ENCODE data around the gene PRC1.
A peak's percentile ranks its signal among the peaks of the same experiment; 100 is the strongest.

Gene PRC1

DNA sequence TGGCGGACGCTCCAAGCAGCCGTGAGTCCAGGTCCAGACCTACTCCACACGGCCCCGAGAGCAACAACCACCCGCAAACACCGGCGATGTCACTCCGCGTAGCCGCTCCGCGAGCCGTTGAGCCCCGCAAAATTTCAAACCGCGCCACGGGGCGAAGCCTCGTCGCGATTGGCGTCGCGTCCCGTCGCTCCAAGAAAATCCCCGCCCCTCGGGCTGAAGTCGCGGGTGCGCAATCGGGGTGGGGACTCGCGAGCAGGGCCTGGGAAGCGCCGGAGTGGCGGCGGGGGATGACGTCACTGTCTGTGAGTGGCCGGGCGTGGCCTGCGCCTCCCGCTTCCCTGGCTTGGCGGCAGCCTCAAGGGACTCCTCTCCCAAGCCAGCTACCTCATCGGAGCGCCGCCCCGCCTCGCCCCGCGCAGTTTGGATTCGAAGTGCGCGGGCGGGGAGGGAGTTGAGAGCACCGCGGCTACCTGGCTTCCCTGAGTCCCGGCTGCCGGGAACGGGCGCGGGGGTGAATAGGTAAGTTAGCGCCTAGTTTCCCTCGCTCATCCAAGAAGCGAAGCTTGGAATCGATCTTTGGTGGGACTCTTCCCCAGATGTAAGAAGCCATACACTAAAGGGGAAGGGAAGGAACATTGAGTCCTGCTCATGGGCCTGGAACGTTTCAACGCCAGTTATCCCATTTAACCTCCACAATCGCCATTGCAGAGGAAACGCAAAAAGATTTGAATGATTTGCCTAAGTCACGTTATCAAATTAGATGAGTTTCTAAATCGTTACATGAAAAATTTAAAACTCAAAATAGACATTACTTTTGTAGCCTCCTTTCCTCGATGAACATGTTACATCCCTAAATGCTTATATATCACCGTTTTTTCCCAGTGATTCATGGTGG, at the start of gene PRC1:
Gene PRC1, minus strand, starts transcription at position 119 of the 895 bp plus-strand sequence. Its CDS starts 118 bp downstream, at position 1.
- peaks cover 2% of the 10 kb centered on the region; the same call in 1 of the 2 replicates for H3F3A ChIP-seq (ENCODE audit: insufficient read depth, low read length)
- no peaks in the 10 kb centered on the region for H3K9me2 ChIP-seq (replicated peaks; ENCODE audit: insufficient read depth, low read length)
- no peaks in the 10 kb centered on the region for H4K20me1 ChIP-seq (ENCODE audit: insufficient read depth, low read length)
- H3K4me3 ChIP-seq (ENCODE audit: low read length) = peak within 1 kb of the TSS; percentile 92
- peak within 1 kb of the TSS; percentile 98 for H3K9ac ChIP-seq (ENCODE audit: low read length)
- peaks cover 15% of the 10 kb centered on the region for H3K4me1 ChIP-seq (ENCODE audit: low read length)
- peaks cover 45% of the 10 kb centered on the region for H3K79me2 ChIP-seq (ENCODE audit: low read length)
- TF ChIP-seq EZH2 (optimal IDR thresholded peaks at IDR 0.05; ENCODE audit: low read depth, low read length) (no peak), EZH2phosphoT487 (IDR thresholded peaks at IDR 0.05; ENCODE audit: low read length) (no peak)
- TF ChIP-seq, protein P1, sequence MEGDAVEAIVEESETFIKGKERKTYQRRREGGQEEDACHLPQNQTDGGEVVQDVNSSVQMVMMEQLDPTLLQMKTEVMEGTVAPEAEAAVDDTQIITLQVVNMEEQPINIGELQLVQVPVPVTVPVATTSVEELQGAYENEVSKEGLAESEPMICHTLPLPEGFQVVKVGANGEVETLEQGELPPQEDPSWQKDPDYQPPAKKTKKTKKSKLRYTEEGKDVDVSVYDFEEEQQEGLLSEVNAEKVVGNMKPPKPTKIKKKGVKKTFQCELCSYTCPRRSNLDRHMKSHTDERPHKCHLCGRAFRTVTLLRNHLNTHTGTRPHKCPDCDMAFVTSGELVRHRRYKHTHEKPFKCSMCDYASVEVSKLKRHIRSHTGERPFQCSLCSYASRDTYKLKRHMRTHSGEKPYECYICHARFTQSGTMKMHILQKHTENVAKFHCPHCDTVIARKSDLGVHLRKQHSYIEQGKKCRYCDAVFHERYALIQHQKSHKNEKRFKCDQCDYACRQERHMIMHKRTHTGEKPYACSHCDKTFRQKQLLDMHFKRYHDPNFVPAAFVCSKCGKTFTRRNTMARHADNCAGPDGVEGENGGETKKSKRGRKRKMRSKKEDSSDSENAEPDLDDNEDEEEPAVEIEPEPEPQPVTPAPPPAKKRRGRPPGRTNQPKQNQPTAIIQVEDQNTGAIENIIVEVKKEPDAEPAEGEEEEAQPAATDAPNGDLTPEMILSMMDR (IDR thresholded peaks at IDR 0.05; ENCODE audit: low read length) = no peak
- H3K27ac ChIP-seq (ENCODE audit: low read length) = peak within 1 kb of the TSS; percentile 66; the same call in 1 of the 2 replicates
- H3K9me3 ChIP-seq (replicated peaks; ENCODE audit: insufficient read depth, low read length) = no peaks in the 10 kb centered on the region
- peak; percentile 98 for DNase-seq
- H3K36me3 ChIP-seq (replicated peaks; ENCODE audit: insufficient read depth, low read length) = no peaks in the 10 kb centered on the region
- H2AFZ ChIP-seq (ENCODE audit: low read length) = peak within 1 kb of the TSS; percentile 97
- no peaks in the 10 kb centered on the region for H3K27me3 ChIP-seq (replicated peaks; ENCODE audit: insufficient read depth, low read length)
- H3K4me2 ChIP-seq (ENCODE audit: low read depth, low read length) = peak within 1 kb of the TSS; percentile 73

GRCh38 chr15:91043202-91043874, 49.0 kb upstream of the PRC1 start:
- H3F3A ChIP-seq (ENCODE audit: insufficient read depth, low read length) = peaks cover 7% of the 10 kb centered on the region; the same call in 1 of the 2 replicates
- H3K36me3 ChIP-seq (replicated peaks; ENCODE audit: insufficient read depth, low read length) = no peaks in the 10 kb centered on the region
- no peaks in the 10 kb centered on the region for H3K9me2 ChIP-seq (replicated peaks; ENCODE audit: insufficient read depth, low read length)
- no peaks in the 10 kb centered on the region for H3K79me2 ChIP-seq (ENCODE audit: low read length)
- H2AFZ ChIP-seq (ENCODE audit: low read length) = no peak overlapping the region
- H3K4me3 ChIP-seq (ENCODE audit: low read length) = no peak overlapping the region
- no peak overlapping the region for H3K27ac ChIP-seq (ENCODE audit: low read length)
- H3K27me3 ChIP-seq (replicated peaks; ENCODE audit: insufficient read depth, low read length) = no peaks in the 10 kb centered on the region
- H3K4me1 ChIP-seq (ENCODE audit: low read length) = peaks cover 10% of the 10 kb centered on the region
- H3K9me3 ChIP-seq (replicated peaks; ENCODE audit: insufficient read depth, low read length) = no peaks in the 10 kb centered on the region
- no peaks in the 10 kb centered on the region for H4K20me1 ChIP-seq (ENCODE audit: insufficient read depth, low read length)
- no peak for TF ChIP-seq EZH2phosphoT487 (IDR thresholded peaks at IDR 0.05; ENCODE audit: low read length)
- TF ChIP-seq EZH2 (optimal IDR thresholded peaks at IDR 0.05; ENCODE audit: low read depth, low read length) = no peak
- TF ChIP-seq, protein P1 (IDR thresholded peaks at IDR 0.05; ENCODE audit: low read length) = no peak
- H3K9ac ChIP-seq (ENCODE audit: low read length) = no peak overlapping the region
- no peak overlapping the region for H3K4me2 ChIP-seq (ENCODE audit: low read depth, low read length)
- no peak for DNase-seq

DNA sequence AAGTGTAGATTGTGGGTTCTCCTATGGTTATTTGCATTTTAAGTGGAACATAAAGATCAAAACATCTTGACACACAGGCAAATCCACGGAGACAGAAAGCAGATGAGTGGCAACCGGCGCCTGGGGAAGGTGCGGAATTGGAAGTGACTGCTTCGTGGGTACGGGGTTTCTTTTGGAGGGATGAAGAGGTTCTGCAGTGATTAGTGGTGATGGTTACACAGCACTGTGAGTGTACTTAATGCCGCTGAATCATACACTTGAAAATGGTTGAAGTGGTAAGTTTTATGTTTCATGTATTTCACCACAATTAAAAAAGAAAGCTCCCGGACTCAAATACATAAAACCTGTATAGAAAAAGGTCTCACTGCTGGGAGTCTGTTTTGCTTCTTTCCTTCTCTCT, 46.5 kb upstream of the PRC1 start:
- DNase-seq = no peak
- TF ChIP-seq, protein P1 (IDR thresholded peaks at IDR 0.05; ENCODE audit: low read length) = no peak
- TF ChIP-seq EZH2 (optimal IDR thresholded peaks at IDR 0.05; ENCODE audit: low read depth, low read length) (no peak), EZH2phosphoT487 (IDR thresholded peaks at IDR 0.05; ENCODE audit: low read length) (no peak)
- no peak overlapping the region for H3K9ac ChIP-seq (ENCODE audit: low read length)
- no peaks in the 10 kb centered on the region for H3K9me3 ChIP-seq (replicated peaks; ENCODE audit: insufficient read depth, low read length)
- H3K4me3 ChIP-seq (ENCODE audit: low read length) = no peak overlapping the region
- H3K27ac ChIP-seq (ENCODE audit: low read length) = no peak overlapping the region
- no peaks in the 10 kb centered on the region for H3K79me2 ChIP-seq (ENCODE audit: low read length)
- H3K36me3 ChIP-seq (replicated peaks; ENCODE audit: insufficient read depth, low read length) = no peaks in the 10 kb centered on the region
- H3K4me1 ChIP-seq (ENCODE audit: low read length) = peaks cover 6% of the 10 kb centered on the region; the same call in 1 of the 2 replicates
- no peaks in the 10 kb centered on the region for H4K20me1 ChIP-seq (ENCODE audit: insufficient read depth, low read length)
- H3F3A ChIP-seq (ENCODE audit: insufficient read depth, low read length) = no peaks in the 10 kb centered on the region
- no peaks in the 10 kb centered on the region for H3K9me2 ChIP-seq (replicated peaks; ENCODE audit: insufficient read depth, low read length)
- no peaks in the 10 kb centered on the region for H3K27me3 ChIP-seq (replicated peaks; ENCODE audit: insufficient read depth, low read length)
- H3K4me2 ChIP-seq (ENCODE audit: low read depth, low read length) = no peak overlapping the region
- H2AFZ ChIP-seq (ENCODE audit: low read length) = peak overlapping the region; percentile 23; the same call in 1 of the 2 replicates
